HG02759 (cell line): ENCODE data around the gene BAIAP3.

ENCODE experiments used
- ATAC-seq: cut with Tn5 transposase; IDR thresholded peaks from one replicate; pipeline ENCODE4 v1.9.1; 2021; ENCODE audit warnings: mild to moderate bottlenecking, moderate library complexity; ENCODE audit not compliant: unreplicated experiment

BAIAP3 gene

DNA sequence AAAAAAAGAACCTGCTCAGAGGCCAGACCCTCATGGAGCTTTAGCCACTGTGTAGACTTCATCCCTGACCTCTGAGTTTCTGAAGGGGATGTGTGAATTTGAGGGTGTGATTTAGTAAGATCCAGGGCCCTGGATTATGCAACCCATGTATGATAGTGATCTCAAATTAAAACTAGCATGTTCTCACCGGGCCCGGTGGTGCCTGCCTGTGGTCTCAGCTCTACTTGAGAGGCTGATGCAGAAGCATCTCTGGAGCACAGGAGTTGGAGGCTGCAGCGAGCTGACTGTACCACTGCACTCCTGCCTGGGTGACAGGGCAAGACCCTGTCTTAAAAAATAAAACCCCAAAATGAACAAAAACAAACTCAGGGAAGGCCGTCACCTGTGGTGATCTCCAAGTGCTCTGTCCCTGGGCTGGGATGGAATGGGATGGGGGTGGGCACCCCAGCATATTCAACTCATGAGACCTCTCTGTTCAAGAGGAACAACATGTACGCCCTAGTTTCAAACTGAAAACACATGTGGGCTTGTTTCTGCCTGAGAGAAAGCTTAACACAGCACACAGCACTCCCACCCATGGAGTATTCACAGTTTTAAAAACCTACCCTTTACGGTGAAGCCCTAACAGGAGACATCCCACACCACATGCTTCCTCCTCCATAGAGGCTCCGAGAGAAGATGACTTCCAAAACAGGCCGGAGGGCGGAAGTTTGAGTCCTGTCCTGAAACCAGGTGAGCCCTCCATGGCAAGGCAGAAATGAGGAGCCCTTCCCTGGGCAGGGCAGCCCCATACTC lies 48.4 kb downstream of the BAIAP3 start:
- no peak for ATAC-seq

DNA sequence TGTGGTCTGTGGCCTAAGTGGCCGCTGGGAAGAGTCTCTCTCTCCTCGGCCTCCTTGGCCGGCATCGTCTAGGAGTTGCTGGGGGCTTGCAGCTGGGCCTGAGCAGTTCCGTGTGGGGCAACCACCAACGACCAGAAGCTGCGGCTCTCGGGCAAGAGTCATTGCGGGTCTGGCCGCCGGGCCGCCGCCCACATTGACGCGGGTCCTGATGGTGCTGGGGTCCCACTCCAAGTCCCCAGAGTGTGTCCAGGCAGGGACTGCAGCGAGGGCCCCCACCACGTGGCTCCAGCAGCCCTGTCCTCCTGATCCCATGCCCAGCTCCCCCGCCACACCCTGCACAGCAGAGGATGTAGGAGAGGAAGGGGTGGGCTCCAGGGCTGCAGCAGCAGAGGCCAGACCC lies 50.1 kb downstream of the BAIAP3 start:
- ATAC-seq = no peak

DNA sequence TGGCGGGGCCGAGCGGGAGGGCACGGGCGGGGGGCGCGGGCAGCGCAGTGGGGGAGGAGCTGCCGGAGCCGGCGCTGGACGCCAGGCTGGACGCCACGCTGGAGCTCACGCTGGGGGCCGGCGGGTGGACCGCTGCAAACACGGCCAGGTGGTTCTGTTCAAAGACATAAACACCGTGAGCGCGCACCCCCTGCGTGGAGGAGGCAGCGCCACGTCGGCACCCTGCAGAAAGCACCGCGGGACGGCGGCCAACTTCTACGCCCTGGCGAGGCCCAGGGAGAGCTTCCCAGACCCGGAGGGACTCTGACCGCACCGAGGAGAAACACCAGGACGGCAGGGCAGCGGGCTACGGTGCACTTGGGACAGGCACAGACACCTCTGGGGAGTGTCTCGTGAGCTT lies 51.8 kb downstream of the BAIAP3 start:
- no peak for ATAC-seq

DNA sequence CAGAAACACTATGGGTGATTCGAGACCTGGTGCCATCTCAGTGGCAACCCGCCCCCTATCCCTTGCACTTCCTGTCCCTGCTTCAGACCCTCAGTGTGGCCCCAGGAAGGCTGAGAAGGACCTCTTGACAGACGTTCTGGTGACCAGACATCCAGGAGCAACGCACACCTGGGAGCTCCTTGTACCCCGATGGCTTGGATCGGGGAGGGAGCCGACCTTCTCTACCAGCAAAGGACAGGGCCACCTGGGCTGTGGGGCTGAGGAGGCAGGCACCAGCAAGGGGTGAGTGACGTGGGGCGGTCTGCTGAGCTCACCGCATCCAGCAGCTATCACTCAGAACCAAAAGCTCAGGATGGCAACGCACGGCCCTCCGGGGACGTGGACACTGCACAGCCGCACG lies 53.9 kb downstream of the BAIAP3 start:
- ATAC-seq = no peak

DNA sequence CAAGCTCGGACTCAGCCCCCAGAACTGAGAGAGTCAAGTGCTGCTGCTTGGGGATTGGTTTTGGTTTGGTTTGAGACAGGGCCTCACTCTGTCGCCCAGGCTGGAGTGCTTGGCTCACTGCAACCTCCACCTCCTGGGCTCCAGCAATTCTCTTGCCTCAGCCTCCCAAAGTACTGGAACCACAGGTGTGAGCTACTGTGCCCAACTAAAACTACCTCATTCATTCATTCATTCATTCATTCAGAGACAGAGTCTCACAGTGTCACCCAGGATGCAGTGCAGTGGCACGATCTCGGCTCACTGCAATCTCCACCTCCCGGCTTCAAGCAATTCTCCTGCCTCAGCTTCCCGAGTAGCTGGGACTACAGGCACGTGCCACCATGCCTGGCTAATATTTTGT lies 56.3 kb downstream of the BAIAP3 start:
- ATAC-seq = no peak

DNA sequence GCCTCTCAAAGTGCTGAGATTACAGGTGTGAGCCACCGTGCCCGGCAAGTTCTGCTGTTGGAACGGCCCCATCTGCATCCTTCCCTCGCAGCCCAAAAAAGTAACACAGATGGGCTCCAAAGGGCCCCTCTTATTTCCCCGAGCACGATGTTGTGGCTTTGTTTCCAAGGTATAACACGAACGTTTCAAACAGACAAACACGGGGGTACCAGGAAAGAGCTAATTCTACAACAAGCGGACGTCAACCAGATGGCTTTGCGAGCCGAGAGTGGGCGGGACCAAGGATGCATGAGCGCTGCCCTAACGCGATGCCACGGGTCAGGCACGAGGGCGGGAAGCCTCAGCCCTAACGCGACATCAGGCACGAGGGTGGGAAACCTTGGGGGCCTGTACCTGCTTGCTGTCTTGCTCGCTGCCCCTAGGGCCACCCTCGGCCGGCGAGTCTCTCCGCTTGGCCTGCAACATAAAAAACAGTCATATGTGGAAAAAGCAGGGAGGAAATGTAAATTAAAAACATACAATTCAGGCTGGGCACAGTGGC lies 56.9 kb downstream of the BAIAP3 start:
- ATAC-seq = no peak

DNA sequence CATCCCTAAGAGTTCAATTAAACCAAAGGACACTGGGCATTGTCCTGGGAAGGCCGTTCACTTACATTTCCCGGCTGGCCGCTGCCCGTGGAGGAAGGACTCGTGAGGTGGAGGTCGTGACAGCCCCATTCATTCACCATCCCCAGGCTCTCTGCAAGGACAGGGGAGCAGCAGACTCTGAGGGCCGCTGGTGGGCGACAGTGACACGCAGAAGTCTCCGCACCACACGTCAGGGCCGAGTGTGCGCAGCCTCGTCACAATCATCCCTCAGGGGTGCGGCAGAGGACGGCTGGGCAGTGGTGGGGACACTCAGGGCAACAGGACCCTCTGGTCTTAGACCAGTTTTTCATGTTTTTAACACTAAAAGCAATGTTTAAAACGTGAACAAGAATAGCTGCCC lies 59.4 kb downstream of the BAIAP3 start:
- no peak for ATAC-seq

DNA sequence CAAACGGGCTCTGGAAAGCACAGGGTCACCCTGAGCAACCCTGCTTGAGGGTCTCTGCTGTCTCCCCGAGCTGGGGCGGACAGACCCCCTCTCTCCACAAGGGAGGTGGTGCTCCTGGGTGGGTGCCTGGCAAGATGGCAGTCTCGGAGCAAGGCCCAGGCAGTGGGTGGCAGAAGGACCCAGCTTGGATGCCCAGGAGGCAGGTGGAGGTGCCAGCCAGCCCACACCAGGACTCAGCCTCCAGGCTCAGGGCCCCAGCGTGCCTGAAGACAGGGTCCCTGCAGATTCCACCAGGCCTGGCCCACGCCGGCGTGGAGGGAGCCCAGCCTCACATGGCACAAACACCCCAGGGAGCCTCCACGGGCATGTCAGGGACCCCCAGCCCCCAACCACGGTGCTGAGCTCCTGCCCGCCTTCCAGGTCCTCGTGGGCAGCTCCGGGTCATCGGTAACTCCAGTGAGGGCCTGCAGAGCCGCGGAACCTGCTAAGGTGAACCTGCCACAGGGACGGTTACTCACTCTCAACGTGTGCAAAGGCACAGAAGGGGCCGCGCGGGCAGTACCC lies 60.2 kb downstream of the BAIAP3 start:
- no peak for ATAC-seq

DNA sequence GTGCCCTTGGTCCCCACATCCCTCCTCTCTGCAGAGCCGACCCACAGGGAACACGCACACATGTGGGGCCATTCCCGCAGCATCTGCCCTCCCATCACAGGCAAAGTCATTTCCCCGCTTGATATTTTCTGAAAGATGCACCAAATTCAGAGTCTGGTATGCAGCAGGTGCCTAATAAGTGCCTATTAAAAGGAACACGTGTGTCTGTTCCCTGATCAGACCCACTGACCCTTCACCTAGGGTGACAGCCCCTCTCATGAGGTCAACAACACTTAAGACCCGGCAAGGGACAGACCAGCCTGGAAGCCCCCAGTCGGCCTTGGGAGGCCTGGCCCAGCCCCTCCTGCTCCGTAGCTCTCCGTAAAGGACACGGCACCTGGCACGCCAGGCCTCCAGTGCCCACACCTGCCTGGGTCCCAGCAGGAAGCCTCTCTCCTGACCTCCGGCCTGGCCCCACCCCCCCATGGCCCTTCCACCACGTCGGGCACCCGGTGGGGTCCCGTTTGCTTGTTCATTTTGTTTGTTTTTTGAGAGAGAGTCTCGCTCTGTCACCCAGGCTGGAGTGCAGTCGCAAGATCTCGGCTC lies 61.0 kb downstream of the BAIAP3 start:
- no peak for ATAC-seq

DNA sequence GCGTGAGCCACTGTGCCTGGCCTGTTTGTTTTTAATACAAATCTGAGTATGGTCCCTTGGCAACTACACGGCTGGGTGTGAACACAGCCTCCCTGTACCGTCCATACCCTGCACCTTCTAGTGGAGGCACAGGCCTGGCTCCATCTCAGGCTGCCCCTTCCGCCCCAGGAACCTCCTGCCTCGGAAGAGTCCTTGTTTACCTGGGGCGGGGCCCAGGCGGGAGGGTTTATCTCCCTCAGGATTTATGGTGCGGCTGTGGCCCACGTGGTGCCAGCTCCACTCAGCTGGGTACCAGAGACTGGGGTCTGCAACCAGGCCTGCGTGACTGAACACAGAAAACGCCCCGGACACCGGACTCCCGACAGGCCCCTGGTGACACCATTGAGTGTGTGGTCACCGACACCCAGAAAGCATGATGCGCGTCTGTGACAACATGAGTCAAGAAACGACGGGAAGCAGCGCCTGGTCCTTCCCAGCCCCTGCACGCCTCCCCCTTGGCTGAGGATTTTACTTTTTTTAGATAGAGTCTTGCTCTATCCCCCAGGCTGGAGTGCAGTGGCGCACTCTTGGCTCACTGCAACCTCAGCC lies 62.1 kb downstream of the BAIAP3 start:
- ATAC-seq = no peak

DNA sequence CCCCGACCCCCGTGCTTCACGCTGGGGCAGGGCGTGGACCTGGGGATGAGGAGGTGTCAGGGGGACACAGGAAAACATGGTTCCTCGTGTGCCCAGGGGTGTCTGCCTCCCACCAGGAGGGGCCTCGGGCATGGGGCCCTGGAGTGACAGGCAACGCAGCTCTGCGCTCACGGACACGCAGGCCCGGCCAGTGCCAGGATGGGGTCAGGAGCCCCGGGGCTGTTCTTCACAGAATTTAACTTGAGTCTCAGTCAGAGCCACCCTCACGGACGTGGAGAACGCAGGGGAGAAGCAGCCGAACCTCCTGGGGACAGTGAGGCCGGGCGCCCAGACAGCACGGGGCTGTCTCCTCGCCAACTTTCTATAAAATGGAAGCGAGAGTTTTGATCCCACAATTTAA lies 64.3 kb downstream of the BAIAP3 start:
- no peak for ATAC-seq

DNA sequence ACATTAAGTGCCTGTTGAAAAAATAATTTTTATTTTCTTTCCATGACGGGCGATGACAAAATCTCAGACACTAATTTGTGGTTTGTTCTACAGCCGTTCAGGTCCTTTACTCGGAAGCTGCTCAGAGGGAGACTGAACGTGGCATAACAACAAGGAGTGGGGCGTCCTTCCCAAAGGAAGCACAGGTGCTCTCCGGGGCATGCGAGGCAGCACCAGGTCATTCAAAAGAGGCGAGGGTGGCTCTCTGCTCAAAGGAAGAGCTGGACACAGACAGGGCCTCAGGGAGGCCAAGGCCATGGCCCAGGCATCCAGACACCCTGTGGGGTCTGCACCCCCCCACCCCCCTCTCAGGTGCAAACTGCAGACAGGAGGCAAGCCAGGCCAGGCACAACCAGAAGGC lies 64.9 kb downstream of the BAIAP3 start:
- no peak for ATAC-seq
